ENCODE results near the gene RAET1L.
"Not testable (repeated sequence)": the region's sequence is repeated elsewhere in the genome, so short reads cannot be mapped to it uniquely, and the experiment has no call there.

Gene RAET1L

GRCh38 chr6:150027806-150028565 is 2.7 kb upstream of the RAET1L start:
- no peak for TF ChIP-seq CTCF (IDR thresholded peaks at IDR 0.05; ENCODE audit: low read depth, low read length, missing control alignments)
- no peak for DNase-seq (ENCODE audit: extremely low read depth, low read depth)
- H3K4me3 ChIP-seq (replicated peaks; ENCODE audit: low read depth, low read length): no peak overlapping the region

GRCh38 chr6:150026976-150027805 is 1.9 kb upstream of the RAET1L start:
- no peak overlapping the region for H3K4me3 ChIP-seq (replicated peaks; ENCODE audit: low read depth, low read length)
- DNase-seq (ENCODE audit: extremely low read depth, low read depth): no peak
- TF ChIP-seq CTCF (IDR thresholded peaks at IDR 0.05; ENCODE audit: low read depth, low read length, missing control alignments): no peak

- no peak for TF ChIP-seq CTCF (IDR thresholded peaks at IDR 0.05; ENCODE audit: low read depth, low read length, missing control alignments)
- H3K4me3 ChIP-seq (replicated peaks; ENCODE audit: low read depth, low read length): no peak overlapping the region
- DNase-seq (ENCODE audit: extremely low read depth, low read depth): no peak
Measured at GRCh38 chr6:150024646-150025155, 631 bp downstream of the RAET1L start.

GRCh38 chr6:150024021-150024420 is 1.3 kb downstream of the RAET1L start:
- DNase-seq (ENCODE audit: extremely low read depth, low read depth); H3K4me3 ChIP-seq (replicated peaks; ENCODE audit: low read depth, low read length): not testable (repeated sequence)

- DNase-seq (ENCODE audit: extremely low read depth, low read depth); H3K4me3 ChIP-seq (replicated peaks; ENCODE audit: low read depth, low read length): not testable (repeated sequence)
Measured at GRCh38 chr6:150021870-150022269, 3.5 kb downstream of the RAET1L start.

GRCh38 chr6:150018846-150019580 is 6.3 kb downstream of the RAET1L start:
- no peak for DNase-seq (ENCODE audit: extremely low read depth, low read depth)
- no peak for TF ChIP-seq CTCF (IDR thresholded peaks at IDR 0.05; ENCODE audit: low read depth, low read length, missing control alignments)

GRCh38 chr6:150017186-150017521 is 8.2 kb downstream of the RAET1L start:
- H3K4me3 ChIP-seq (replicated peaks; ENCODE audit: low read depth, low read length); DNase-seq (ENCODE audit: extremely low read depth, low read depth): not testable (repeated sequence)

More at GRCh38 chr6:150018846-150019580, 6.3 kb downstream of the RAET1L start:
- H3K4me3 ChIP-seq (replicated peaks; ENCODE audit: low read depth, low read length): no peak overlapping the region

Measured in HFF-Myc (cell line).